HEK293T (cell line): ENCODE measurements around the gene PEX16.

Source experiments
- CTCF ChIA-PET: fragments of 350-600 bp; formaldehyde crosslinking; extraction: SDS; loops from one replicate; lab custom pipeline; 2021; ENCODE audit warnings: antibody characterized with exemption, inconsistent platforms; lab: Yijun Ruan, JAX
- POLR2A ChIA-PET: fragments of 350-600 bp; formaldehyde crosslinking; extraction: SDS; loops from one replicate; lab custom pipeline; 2020; ENCODE audit warnings: antibody characterized with exemption, inconsistent platforms; lab: Yijun Ruan, JAX
- DNase-seq: peaks from one replicate; pipeline ENCODE4 v3.0.0; 2012; ENCODE audit warnings: mixed read lengths; ENCODE audit errors: extremely low spot score
- ARNT ChIP-seq: fragments of 450-650 bp; IDR thresholded peaks from 2 replicates; pipeline ENCODE4 v1.6.1; 2017; ENCODE audit warnings: mild to moderate bottlenecking
- BHLHE40 ChIP-seq: fragments of 450-650 bp; IDR thresholded peaks from 2 replicates; pipeline ENCODE4 v1.6.1; 2016; ENCODE audit warnings: mild to moderate bottlenecking, moderate library complexity, borderline replicate concordance
- CTBP1 ChIP-seq: fragments of 450-650 bp; IDR thresholded peaks from 2 replicates; pipeline ENCODE4 v1.6.1; 2016; ENCODE audit warnings: borderline replicate concordance
- ELF4 ChIP-seq: fragments of 450-650 bp; IDR thresholded peaks from 2 replicates; pipeline ENCODE4 v1.6.1; 2017; ENCODE audit warnings: antibody characterized with exemption
- FOXA1 ChIP-seq: fragments of 450-650 bp; IDR thresholded peaks from 2 replicates; pipeline ENCODE4 v1.6.1; 2016; ENCODE audit warnings: mild to moderate bottlenecking
- FOXK2 ChIP-seq: fragments of 450-650 bp; IDR thresholded peaks from 2 replicates; pipeline ENCODE4 v1.6.1; 2016; ENCODE audit warnings: mild to moderate bottlenecking
- FOXM1 ChIP-seq: fragments of 450-650 bp; IDR thresholded peaks from 2 replicates; pipeline ENCODE4 v1.6.1; 2017; ENCODE audit warnings: mild to moderate bottlenecking, borderline replicate concordance
- HDGF ChIP-seq: fragments of 450-650 bp; IDR thresholded peaks from 2 replicates; pipeline ENCODE4 v1.6.1; 2017; ENCODE audit warnings: antibody characterized with exemption, borderline replicate concordance
- L3MBTL2 ChIP-seq: fragments of 450-650 bp; conservative IDR thresholded peaks from 2 replicates; pipeline ENCODE4 v1.6.1; 2016; ENCODE audit warnings: mild to moderate bottlenecking
- LEF1 ChIP-seq: fragments of 450-650 bp; IDR thresholded peaks from 2 replicates; pipeline ENCODE4 v1.6.1; 2017; ENCODE audit warnings: mild to moderate bottlenecking, borderline replicate concordance
- NFRKB ChIP-seq: fragments of 450-650 bp; IDR thresholded peaks from 2 replicates; pipeline ENCODE4 v1.6.1; 2016; ENCODE audit warnings: mild to moderate bottlenecking, moderate library complexity
- PKNOX1 ChIP-seq: fragments of 450-650 bp; IDR thresholded peaks from 2 replicates; pipeline ENCODE4 v1.6.1; 2016
- SP1 ChIP-seq: fragments of 450-650 bp; IDR thresholded peaks from 2 replicates; pipeline ENCODE4 v1.6.1; 2017
- SUZ12 ChIP-seq: fragments of 450-650 bp; IDR thresholded peaks from 2 replicates; pipeline ENCODE4 v1.6.1; 2016; ENCODE audit warnings: mild to moderate bottlenecking
- TARDBP ChIP-seq: fragments of 450-650 bp; IDR thresholded peaks from 2 replicates; pipeline ENCODE4 v1.6.1; 2016
- ZNF384 ChIP-seq: fragments of 450-650 bp; IDR thresholded peaks from 2 replicates; pipeline ENCODE4 v1.6.1; 2016

Gene PEX16

GRCh38 chr11:45947885-45948284 lies 30.2 kb upstream of the PEX16 start:
- ChIA-PET POLR2A (no interaction called here), CTCF (interaction anchor here (0.7 to 2.2 kb wide), 2 partner anchors 17 to 172 kb away, joined by 3 to 6 read pairs; no protein-coding TSS in a partner anchor)
- TF ChIP-seq FOXM1 (no peak), SUZ12 (no peak), ELF4 (no peak), ARNT (no peak), FOXA1 (no peak), TARDBP (no peak), L3MBTL2 (no peak), HDGF (no peak), NFRKB (no peak)
- DNase-seq, result no peak

- POLR2A ChIA-PET, result no interaction called here
- no peak for DNase-seq
- TF ChIP-seq FOXA1 (no peak), L3MBTL2 (no peak), HDGF (no peak), FOXM1 (no peak), SUZ12 (no peak), SP1 (no peak), BHLHE40 (no peak), ZNF384 (no peak), ARNT (no peak), NFRKB (no peak), FOXK2 (no peak), TARDBP (no peak), ELF4 (no peak), LEF1 (no peak), PKNOX1 (no peak)
- CTCF ChIA-PET, result no interaction called here
Measured at GRCh38 chr11:45945397-45945999, 27.8 kb upstream of the PEX16 start.

- CTCF ChIA-PET, result interaction anchor here (1.2 kb wide), 1 partner anchor 99 kb away, joined by 3 read pairs; no protein-coding TSS in a partner anchor
- TF ChIP-seq FOXM1 (no peak), L3MBTL2 (no peak), ELF4 (no peak), ARNT (no peak), CTBP1 (no peak), TARDBP (no peak), SP1 (no peak)
- DNase-seq, result no peak
- POLR2A ChIA-PET, result no interaction called here
Measured at GRCh38 chr11:45942381-45942780, 24.7 kb upstream of the PEX16 start.

- no peak for DNase-seq
- ChIA-PET POLR2A (no interaction called here), CTCF (interaction anchor here (1.0 kb wide), 1 partner anchor 23 kb away, joined by 3 read pairs; no protein-coding TSS in a partner anchor)
- TF ChIP-seq NFRKB (no peak), FOXK2 (no peak), ARNT (no peak), HDGF (no peak), SUZ12 (no peak), CTBP1 (no peak), L3MBTL2 (no peak), LEF1 (no peak), ZNF384 (no peak), SP1 (no peak), PKNOX1 (no peak), BHLHE40 (no peak), ELF4 (no peak), TARDBP (no peak), FOXM1 (no peak), FOXA1 (no peak)
Measured at GRCh38 chr11:45941285-45941684, 23.6 kb upstream of the PEX16 start.

- ChIA-PET POLR2A (no interaction called here), CTCF (no interaction called here)
- TF ChIP-seq HDGF, result no peak
- DNase-seq, result no peak
Measured at GRCh38 chr11:45939836-45940235, 22.2 kb upstream of the PEX16 start.

GRCh38 chr11:45937916-45938315 lies 20.2 kb upstream of the PEX16 start:
- ChIA-PET CTCF (no interaction called here), POLR2A (no interaction called here)
- no peak for TF ChIP-seq NFRKB
- no peak for TF ChIP-seq ELF4
- TF ChIP-seq FOXK2, result no peak
- TF ChIP-seq ARNT, result no peak
- no peak for TF ChIP-seq ZNF384
- no peak for TF ChIP-seq CTBP1
- TF ChIP-seq BHLHE40, result no peak
- TF ChIP-seq FOXM1, result no peak
- TF ChIP-seq FOXA1, result no peak
- no peak for DNase-seq

GRCh38 chr11:45936511-45937054 lies 18.9 kb upstream of the PEX16 start:
- ChIA-PET CTCF (no interaction called here), POLR2A (no interaction called here)
- DNase-seq, result no peak
- TF ChIP-seq SUZ12 (no peak), ARNT (no peak), LEF1 (no peak), HDGF (no peak), CTBP1 (no peak), SP1 (no peak), PKNOX1 (no peak), TARDBP (no peak), FOXA1 (no peak), NFRKB (no peak), L3MBTL2 (no peak), FOXK2 (no peak), ELF4 (no peak), FOXM1 (no peak), ZNF384 (no peak), BHLHE40 (no peak)
